ENCODE data around the gene FIBCD1.

Gene FIBCD1

DNA sequence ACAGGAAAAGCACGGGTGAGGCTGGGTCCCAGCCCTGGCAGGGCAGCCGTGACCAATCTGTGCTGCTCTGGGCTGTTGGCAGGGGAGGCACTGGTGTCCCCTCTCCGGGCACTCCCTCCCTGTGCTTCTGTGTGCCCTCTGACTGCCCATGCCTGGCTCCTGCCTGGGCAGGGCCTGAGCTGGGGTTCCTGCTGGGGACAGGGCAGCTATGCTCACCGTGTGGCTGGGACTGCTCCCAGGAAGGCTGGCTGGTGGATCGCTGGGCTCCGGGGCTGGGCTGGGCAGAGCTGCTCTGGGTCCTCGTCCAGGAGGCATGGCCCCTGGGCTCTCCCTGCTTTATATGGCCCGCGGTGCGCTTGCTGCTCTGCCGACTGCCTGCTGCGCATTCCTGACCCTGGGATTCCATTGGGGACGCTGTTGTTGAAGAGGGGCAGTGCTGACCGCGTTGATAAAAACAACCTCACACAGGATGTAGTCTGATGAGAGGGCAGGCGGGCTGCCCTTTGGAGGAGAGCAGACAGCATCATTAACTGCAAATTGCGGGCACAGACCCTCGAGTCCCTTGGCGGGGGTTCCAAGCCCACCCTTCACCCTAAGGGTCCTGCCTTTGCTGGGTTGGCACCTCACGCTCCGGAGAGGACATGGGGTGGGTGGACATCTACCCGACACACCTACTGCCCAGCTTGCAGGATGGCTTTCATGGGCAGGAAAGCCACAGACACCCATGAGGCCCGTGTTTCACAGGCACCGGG lies 43.4 kb downstream of the FIBCD1 start:
- no peak for DNase-seq (ENCODE audit: low read depth in 2 of 2)

GRCh38 chr9:130895038-130895437 lies 44.0 kb downstream of the FIBCD1 start:
- DNase-seq (ENCODE audit: low read depth in 2 of 2) = no peak

GRCh38 chr9:130894546-130894945 lies 44.5 kb downstream of the FIBCD1 start:
- no peak for DNase-seq (ENCODE audit: low read depth in 2 of 2)

- DNase-seq (ENCODE audit: low read depth in 2 of 2) = no peak
These were observed 45.5 kb downstream of the FIBCD1 start for GRCh38 chr9:130893341-130894101.

DNA sequence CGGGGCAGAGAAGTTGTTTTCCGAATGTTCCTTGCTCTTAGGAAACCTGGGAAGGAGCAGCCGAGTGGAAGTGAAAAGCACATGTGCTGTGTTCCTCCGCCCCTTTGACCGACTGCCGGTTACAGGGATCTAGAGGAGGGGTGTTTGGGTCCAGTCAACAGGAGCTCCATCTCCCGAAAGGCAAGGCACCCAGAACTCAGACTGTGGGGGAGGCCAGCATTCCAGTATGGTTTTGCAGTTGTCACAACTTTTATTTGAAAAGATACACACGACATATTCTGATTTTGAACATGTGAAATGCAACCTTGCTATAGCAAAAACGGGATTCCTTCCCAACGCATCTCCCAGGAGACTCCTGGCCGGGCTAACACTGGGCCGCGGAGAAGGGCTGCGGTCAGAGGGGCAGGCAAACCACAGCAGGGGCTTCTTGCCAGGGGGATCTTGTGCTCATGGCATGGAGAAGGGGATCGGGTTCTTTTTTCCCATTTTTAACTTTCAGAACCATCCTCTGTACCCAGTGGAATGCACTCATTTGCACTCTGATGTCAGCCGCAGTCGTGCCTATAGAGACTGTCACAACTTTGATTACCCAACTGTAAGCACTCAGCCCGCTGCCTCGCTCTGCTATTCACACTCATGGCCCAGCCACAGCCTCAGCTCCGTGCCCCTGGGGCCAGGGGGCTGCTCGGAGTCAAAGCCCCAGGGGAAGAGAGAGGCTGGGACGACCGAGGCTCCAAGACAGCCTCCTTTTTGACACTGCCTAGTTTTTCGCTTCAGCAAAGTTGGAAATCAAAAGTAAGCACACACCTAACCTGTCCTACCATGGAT lies 46.4 kb downstream of the FIBCD1 start:
- DNase-seq (ENCODE audit: low read depth in 2 of 2) = no peak

- no peak for DNase-seq (ENCODE audit: low read depth in 2 of 2)
These were observed 47.2 kb downstream of the FIBCD1 start for GRCh38 chr9:130891688-130892476.

DNA sequence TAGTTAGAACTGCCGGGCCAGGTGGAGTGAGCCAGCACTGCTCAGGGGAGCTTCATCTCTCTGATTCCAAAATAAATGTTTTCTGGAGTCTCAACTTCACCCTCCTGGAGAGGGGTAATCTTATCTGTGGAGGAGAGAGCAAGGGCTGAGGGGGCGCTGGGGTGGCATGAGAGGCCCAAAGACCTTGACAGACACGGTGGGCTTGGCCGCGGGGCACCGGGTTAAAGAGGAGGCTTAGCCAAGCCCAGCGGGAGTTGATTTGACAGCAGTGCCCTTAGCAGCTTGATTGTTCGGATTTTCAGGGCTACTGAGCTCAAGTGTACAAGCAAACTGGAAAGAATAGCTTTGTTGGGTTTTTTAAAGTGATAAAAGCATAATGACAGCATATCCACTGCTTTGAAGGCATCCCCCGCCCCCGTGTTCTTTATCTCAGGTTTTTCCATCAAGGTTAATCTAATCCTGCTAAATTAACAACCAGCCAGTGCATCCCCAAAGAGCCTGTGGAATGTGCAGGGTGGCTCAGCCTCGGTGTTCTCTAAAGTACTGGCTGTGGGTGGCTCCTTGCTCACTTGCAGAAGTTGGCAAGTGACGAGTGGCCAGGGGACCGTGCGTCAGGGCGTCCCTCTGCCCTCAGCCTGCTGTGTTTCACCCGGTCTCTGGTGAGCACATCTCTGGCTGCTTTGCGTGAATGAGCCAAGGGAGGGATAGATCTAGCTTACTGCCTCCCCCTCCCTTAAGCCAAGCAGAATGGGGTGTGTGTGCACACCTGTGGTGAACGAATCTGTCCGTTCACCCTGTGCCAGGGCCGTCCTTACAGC lies 48.0 kb downstream of the FIBCD1 start:
- DNase-seq (ENCODE audit: low read depth in 2 of 2) = no peak

DNA sequence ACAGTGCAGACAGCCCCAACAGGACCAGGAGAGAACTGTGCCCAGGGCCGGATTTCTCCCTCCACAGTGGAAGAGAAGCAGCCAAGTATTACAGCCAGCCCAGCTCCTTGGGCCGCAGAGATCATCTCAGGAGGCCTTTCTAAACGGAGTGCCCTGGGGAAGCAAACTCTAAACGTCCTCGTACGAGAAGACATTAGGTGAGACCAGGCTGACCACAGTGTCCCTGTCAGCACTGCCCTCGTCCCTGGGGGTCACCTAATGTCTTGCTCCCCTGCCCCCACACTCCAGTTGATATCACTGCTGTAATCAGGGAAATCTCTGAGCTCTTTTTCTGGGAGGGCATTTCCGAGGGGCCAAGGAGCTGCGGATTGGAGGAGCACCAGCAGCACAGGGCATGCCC lies 48.9 kb downstream of the FIBCD1 start:
- DNase-seq (ENCODE audit: low read depth in 2 of 2) = no peak

DNA sequence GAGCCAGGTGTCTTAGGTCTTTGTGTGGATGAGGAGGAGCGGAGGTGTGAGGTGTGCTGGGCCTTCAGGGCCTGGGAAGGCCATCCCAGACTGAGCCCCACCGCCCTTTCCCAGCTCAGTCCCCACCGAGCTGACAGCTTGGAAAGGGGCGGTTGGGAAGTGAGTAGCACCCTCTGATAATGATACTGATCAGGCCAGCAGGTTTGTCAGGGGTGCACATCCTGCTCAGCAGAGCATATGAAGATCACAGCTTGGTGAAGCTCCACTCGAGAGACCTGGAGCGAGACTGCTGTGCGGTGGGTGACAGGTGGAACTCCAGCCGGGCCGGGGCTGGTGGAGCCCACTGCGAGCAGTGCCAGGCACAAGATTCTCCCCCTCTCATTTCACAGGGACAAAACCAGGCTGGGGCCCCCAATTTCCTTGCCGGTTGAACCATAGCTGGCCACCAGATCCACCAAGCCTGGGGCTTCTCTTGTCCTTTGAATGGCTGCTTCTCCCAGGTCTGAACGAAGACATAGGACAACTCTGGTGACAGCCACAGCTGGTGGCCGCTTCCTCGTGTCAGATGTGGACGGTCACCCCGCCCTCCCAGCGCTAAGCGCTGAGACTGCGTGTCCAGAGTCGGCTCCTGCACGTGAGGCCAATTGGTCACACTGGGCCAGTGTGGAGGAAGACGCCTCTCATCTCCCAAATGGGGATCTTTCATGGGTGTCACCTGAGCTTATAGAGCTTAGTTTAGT lies 50.7 kb downstream of the FIBCD1 start:
- DNase-seq (ENCODE audit: low read depth in 2 of 2) = no peak

DNA sequence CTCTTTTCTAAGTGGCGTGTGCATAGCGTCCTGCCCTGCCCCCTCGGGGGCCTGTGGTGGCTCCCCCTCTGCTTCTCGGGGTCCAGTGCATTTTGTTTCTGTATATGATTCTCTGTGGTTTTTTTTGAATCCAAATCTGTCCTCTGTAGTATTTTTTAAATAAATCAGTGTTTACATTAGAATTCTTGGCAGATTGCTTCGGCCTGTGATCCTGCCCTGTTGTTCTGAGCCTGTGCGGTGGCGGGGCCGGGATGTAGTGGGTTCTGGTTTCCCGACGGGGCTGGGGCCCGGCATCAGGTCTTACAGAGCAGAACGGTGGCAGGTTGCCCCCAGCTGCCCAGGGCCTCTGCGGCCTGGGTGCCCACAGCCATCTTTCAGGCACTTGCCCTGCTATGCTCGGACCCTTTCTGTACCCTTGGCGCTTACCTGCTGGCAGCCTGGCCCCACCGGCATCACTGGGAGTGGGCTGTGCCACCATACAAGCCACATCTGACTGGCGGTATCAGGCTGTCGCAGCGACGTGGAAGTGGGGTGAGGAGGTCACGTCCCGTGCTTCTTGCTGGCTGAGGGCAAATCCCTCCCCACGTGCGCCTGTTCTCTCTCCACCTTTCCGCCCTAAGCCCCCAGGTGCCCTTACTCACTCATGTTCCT lies 51.4 kb downstream of the FIBCD1 start:
- DNase-seq (ENCODE audit: low read depth in 2 of 2) = no peak

DNA sequence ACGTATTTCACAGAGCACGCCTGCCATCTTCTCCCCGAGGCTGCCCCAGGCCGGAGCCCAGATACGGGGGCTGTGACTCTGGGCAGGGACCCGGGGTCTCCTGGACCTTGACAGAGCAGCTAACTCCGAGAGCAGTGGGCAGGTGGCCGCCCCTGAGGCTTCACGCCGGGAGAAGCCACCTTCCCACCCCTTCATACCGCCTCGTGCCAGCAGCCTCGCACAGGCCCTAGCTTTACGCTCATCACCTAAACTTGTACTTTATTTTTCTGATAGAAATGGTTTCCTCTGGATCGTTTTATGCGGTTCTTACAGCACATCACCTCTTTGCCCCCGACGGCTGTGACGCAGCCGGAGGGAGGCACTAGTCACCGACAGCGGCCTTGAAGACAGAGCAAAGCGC lies 52.1 kb downstream of the FIBCD1 start:
- no peak for DNase-seq (ENCODE audit: low read depth in 2 of 2)

- no peak for DNase-seq (ENCODE audit: low read depth in 2 of 2)
These were observed 53.3 kb downstream of the FIBCD1 start for GRCh38 chr9:130885484-130886375.

DNA sequence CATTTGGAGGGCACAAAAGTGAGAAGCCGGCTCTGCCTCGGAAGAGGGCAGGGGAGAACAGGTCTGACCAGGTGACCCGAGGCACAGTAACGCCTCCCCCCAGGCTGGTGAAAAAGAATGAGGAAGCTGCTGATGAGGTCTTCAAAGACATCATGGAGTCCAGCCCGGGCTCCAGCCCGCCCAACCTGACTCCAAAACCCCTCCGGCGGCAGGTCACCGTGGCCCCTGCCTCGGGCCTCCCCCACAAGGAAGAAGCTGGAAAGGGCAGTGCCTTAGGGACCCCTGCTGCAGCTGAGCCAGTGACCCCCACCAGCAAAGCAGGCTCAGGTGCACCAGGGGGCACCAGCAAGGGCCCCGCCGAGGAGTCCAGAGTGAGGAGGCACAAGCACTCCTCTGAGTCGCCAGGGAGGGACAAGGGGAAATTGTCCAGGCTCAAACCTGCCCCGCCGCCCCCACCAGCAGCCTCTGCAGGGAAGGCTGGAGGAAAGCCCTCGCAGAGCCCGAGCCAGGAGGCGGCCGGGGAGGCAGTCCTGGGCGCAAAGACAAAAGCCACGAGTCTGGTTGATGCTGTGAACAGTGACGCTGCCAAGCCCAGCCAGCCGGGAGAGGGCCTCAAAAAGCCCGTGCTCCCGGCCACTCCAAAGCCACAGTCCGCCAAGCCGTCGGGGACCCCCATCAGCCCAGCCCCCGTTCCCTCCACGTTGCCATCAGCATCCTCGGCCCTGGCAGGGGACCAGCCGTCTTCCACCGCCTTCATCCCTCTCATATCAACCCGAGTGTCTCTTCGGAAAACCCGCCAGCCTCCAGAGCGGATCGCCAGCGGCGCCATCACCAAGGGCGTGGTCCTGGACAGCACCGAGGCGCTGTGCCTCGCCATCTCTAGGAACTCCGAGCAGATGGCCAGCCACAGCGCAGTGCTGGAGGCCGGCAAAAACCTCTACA lies 54.2 kb downstream of the FIBCD1 start:
- DNase-seq (ENCODE audit: low read depth in 2 of 2) = no peak

GRCh38 chr9:130884111-130884531 lies 54.9 kb downstream of the FIBCD1 start:
- no peak for DNase-seq (ENCODE audit: low read depth in 2 of 2)

- no peak for DNase-seq (ENCODE audit: low read depth in 2 of 2)
These were observed 55.6 kb downstream of the FIBCD1 start for GRCh38 chr9:130883479-130883878.

DNA sequence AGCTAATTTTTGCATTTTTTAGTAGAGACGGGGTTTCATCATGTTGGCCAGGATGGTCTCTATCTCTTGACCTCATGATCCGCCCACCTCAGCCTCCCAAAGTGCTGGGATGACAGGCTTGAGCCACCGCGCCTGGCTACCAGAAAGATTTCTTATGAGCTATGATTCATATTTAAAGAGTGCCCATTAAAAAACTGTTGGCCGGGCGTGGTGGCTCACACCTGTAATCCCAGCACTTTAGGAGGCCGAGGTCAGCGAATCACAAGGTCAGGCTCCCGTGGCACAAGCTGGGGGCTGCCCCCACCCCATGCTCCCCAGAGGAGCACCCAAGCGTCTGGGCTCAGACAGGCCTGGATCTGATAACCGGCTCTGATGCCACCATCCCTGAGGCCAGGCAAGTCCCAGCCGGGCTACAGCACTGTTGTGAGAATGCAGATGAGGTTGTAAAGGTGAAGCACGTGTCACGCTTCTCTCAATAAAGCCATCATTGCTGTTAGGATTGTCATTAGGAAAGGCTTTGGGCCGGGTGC lies 56.3 kb downstream of the FIBCD1 start:
- DNase-seq (ENCODE audit: low read depth in 2 of 2) = no peak

DNA sequence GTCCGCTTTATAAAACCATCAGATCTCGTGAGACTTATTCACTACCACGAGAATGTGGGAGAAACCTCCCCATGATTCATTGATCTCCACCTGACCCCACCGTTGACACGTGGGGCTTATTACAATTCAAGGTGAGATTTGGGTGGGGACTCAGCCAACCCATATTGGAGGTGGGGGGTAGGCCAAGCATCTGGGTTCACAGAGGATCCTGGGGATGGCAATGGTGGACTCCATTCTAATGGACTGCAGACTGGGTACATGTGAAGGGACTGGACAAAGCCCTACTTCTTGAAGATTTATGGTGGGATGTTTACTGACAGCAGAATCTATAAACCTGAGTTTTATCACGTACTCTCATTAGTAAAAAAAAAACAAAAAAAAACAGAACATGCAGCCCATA lies 57.5 kb downstream of the FIBCD1 start:
- no peak for DNase-seq (ENCODE audit: low read depth in 2 of 2)
